ENCODE measurements around the gene RBM22.
"Not testable (repeated sequence)": the region's sequence is repeated elsewhere in the genome, so short reads cannot be mapped to it uniquely, and the experiment has no call there.

RBM22 gene

GRCh38 chr5:150700594-150701377, at the start of gene RBM22:
TSS of gene RBM22 (minus strand) at chr5:150701062. CDS start at chr5:150700985, 77 bp downstream.
- DNase-seq (ENCODE audit: low read depth in 2 of 2) = peak; percentile 69 to 72

- DNase-seq (ENCODE audit: low read depth in 2 of 2) = no peak
Observed at GRCh38 chr5:150750469-150750868, 49.6 kb upstream of the RBM22 start.

- not testable (repeated sequence) for DNase-seq (ENCODE audit: low read depth in 2 of 2)
Observed at GRCh38 chr5:150743142-150743488, 42.3 kb upstream of the RBM22 start.

GRCh38 chr5:150742455-150743141, 41.7 kb upstream of the RBM22 start:
- not testable (repeated sequence) for DNase-seq (ENCODE audit: low read depth in 2 of 2)

GRCh38 chr5:150740992-150741391, 40.1 kb upstream of the RBM22 start:
- DNase-seq (ENCODE audit: low read depth in 2 of 2) = no peak

- DNase-seq (ENCODE audit: low read depth in 2 of 2) = no peak
Observed at GRCh38 chr5:150738862-150739261, 38.0 kb upstream of the RBM22 start.

- no peak for DNase-seq (ENCODE audit: low read depth in 2 of 2)
Observed at GRCh38 chr5:150734579-150735384, 33.9 kb upstream of the RBM22 start.

- DNase-seq (ENCODE audit: low read depth in 2 of 2) = no peak
Observed at GRCh38 chr5:150731669-150732242, 30.9 kb upstream of the RBM22 start.

- DNase-seq (ENCODE audit: low read depth in 2 of 2) = no peak
Observed at GRCh38 chr5:150729859-150730258, 29.0 kb upstream of the RBM22 start.

GRCh38 chr5:150723845-150724244, 23.0 kb upstream of the RBM22 start:
- no peak for DNase-seq (ENCODE audit: low read depth in 2 of 2)

- no peak for DNase-seq (ENCODE audit: low read depth in 2 of 2)
Observed at GRCh38 chr5:150710165-150710564, 9.3 kb upstream of the RBM22 start.

- DNase-seq (ENCODE audit: low read depth in 2 of 2) = no peak
Observed at GRCh38 chr5:150706776-150707390, 6.0 kb upstream of the RBM22 start.

GRCh38 chr5:150703762-150704161, 2.9 kb upstream of the RBM22 start:
- no peak for DNase-seq (ENCODE audit: low read depth in 2 of 2)

GRCh38 chr5:150700246-150700593, 642 bp downstream of the RBM22 start:
- no peak for DNase-seq (ENCODE audit: low read depth in 2 of 2)

GRCh38 chr5:150694612-150695011, 6.2 kb downstream of the RBM22 start:
- peak in 1 of 2 experiments; percentile 28 for DNase-seq (ENCODE audit: low read depth in 2 of 2)

GRCh38 chr5:150692276-150692675, 8.6 kb downstream of the RBM22 start:
- DNase-seq (ENCODE audit: low read depth in 2 of 2) = no peak

GRCh38 chr5:150690760-150691159, 10.1 kb downstream of the RBM22 start:
- no peak for DNase-seq (ENCODE audit: low read depth in 2 of 2)

GRCh38 chr5:150689120-150689519, 11.7 kb downstream of the RBM22 start:
- DNase-seq (ENCODE audit: low read depth in 2 of 2) = no peak

- no peak for DNase-seq (ENCODE audit: low read depth in 2 of 2)
Observed at GRCh38 chr5:150676578-150676977, 24.3 kb downstream of the RBM22 start.

- no peak for DNase-seq (ENCODE audit: low read depth in 2 of 2)
Observed at GRCh38 chr5:150675069-150675468, 25.8 kb downstream of the RBM22 start.

GRCh38 chr5:150674341-150674821, 26.5 kb downstream of the RBM22 start:
- DNase-seq (ENCODE audit: low read depth in 2 of 2) = no peak

GRCh38 chr5:150672884-150673275, 28.0 kb downstream of the RBM22 start:
- DNase-seq (ENCODE audit: low read depth in 2 of 2) = no peak
